GM23248 (cell line): ENCODE results near the gene CFAP210.

Experiments used
- EZH2 ChIP-seq: fragments of 200-600 bp; sonication (generic); IDR thresholded peaks from 2 replicates; pipeline ENCODE4 v1.6.1; 2018; ENCODE audit warnings: antibody characterized with exemption, mild to moderate bottlenecking; ENCODE audit not compliant: insufficient read depth, poor library complexity, severe bottlenecking
- EZH2phosphoT487 ChIP-seq: fragments of 200-600 bp; sonication (generic); IDR thresholded peaks from 2 replicates; pipeline ENCODE4 v1.6.1; 2018; ENCODE audit warnings: antibody characterized with exemption, moderate library complexity, mild to moderate bottlenecking, low read depth; ENCODE audit not compliant: insufficient read depth

GRCh38 chr2:169609264-169609663, 84.9 kb downstream of the CFAP210 start:
- TF ChIP-seq EZH2, result no peak
- no peak for TF ChIP-seq EZH2phosphoT487
